GM19238 (cell line): ENCODE results near the gene CAPN9.

Source experiments
- DNase-seq: peaks from one replicate; pipeline ENCODE4 v3.0.0; 2011; ENCODE audit warnings: low spot score; ENCODE audit not compliant: insufficient read length

The CAPN9 gene

DNA sequence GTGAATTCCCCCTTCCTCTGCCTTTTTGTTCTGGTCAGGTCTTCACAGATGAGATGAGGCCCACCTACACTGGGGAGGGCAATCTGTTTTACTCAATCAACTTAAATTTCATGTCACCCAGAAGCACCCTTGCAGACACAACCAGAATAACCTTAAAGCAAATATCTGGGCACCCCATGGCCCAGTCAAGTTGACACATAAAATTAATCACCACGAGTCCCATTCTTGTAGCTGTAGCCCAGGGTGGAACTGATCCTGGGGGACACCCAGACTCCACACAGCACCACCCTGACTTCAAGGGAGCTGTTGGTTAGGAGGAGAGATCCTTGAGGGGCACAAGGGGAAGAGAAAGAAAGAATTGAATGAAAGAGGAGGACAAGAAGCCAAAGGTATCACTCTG is 23.1 kb downstream of the CAPN9 start:
- no peak for DNase-seq

DNA sequence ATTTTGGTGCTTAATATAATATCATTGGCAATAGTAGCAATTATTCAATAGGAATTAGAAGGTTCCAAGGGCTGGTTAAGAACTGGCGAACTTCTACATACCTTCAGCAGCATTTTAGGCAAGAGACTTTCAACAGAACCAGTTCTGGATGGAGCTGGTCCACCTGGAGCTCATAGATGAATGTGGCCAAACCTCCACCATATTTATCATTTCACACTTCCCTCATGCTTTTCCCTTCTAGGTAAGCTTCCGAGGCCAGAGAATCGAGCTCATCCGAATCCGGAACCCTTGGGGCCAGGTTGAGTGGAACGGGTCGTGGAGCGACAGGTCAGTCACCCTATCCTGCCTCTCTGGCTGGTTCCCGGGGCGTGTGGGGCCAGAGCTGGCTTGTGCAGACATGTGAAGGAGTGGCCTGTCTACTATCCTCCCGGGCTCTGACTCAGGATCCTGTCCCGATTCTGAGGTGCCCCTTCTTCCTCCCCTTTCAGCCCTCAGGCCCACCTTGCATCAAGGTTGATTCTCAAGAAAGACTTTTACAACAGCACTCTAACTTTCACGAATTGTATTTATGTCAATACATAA is 24.7 kb downstream of the CAPN9 start:
- DNase-seq = no peak

DNA sequence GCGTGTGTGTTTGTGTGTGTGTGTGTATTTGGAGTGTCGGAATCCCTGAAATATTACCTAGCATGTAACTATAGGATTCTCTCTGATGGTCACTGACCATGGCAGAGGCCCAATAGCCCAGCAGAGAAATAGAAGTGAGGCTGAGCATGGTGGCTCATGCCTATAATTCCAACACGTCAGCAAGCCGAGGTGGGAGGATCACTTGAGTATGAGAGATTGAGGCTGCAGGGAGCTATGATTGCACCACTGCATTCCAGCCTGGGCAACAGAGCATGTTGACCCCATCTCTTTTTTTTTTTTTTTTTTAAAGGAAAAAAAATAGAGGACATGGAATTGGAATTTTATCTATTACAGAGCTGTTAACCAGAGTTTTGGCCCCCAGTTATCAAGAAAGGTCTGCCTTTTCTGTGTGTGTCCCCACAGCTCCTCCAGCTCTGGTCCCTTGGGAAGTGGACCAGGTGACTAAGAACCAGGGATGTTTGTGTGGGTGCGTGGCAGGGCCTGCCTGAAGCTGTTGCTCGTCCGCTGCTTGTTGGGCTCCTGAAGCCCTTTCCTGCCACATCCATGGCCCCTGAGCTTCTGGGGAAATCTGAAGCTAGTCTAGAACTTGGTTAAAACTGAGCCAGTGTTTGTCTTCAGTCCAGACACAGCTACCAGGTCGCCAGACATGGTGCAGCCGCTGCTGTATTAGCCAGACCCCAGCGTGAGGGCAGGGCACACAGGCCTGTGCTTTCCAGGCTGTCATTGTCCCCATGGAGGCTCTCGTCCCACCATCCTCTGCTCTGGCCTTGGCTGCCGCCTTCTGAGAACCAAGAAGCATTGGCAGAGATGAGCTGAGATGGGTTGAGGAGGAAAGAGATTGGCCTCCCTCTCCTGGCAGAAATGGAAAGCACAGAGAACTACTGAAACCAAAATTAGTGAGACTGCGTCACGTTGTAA is 25.5 kb downstream of the CAPN9 start:
- DNase-seq = no peak

DNA sequence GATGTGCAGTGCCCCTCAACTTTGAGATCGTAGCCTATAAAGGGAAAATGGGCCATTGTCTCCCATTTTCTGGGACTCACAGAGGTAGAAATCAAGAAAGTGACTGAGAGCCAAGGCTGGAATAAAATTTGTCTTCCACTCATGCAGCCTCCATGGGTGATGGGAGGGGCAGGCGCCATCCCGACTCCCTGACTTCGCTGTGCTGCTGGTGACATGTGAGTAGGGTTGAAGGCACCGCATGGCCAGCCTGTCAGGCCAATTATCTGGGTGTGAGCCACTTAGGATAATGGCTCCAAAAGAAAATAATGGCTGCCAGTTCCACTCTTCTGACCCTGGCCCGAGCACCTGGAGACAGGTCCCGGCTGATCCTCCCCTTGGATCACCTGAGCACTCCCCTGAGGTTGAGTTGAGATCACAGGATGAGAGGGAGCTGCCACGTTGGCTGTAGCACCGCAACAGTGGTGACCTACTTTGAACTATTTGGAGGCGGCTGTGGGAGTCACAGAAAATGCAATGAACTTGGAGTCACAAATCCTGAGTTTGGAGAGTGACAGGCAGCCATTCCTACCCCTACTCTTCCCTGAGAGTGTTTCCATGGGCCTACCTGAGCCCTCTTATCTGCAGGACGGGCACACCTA is 26.3 kb downstream of the CAPN9 start:
- no peak for DNase-seq

DNA sequence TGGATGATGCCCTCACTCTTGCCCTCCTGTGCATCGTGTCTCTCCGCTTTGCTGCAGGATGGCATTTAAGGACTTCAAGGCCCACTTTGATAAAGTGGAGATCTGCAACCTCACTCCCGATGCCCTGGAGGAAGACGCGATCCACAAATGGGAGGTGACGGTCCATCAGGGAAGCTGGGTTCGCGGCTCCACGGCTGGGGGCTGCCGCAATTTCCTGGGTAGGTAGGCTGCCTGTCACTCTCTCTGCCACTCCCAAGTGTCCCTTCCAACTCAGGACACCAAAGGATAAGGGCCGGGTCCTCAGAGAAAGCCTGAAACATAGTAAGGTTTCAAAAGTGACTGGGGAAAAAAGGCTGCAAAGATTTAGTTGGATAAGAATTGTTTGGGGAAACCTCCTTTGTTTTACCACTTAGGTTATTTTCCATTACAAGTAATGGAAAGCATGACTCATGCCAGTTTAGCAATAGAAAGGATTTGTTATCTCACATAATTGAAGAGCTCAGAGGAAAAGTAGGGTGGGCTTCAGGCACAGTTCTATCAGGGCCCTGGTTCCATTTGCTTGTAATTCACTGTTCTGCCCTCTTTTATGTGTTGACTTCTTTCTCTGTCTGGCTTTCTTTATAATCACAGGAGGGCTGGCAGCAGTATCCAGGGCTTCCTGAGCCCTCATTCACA is 31.9 kb downstream of the CAPN9 start:
- no peak for DNase-seq

DNA sequence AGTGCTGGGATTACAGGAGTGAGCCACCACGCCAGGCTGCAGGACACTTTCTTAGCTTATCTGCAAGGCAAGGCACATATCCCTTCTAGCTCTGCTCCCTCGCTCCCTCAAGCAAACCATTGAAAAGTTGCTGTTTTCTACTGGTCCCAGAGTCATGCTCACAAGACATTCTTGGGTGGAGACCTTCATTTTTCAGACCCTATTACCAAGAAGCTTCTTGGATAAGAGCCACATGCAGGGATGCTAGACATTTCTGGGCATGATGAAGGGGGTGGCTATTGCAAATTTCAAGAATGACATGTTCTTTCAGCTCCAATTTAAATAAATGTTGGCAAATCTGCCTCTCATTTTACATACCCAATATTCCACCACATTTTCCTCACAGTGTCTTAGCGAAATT is 33.9 kb downstream of the CAPN9 start:
- DNase-seq = no peak

DNA sequence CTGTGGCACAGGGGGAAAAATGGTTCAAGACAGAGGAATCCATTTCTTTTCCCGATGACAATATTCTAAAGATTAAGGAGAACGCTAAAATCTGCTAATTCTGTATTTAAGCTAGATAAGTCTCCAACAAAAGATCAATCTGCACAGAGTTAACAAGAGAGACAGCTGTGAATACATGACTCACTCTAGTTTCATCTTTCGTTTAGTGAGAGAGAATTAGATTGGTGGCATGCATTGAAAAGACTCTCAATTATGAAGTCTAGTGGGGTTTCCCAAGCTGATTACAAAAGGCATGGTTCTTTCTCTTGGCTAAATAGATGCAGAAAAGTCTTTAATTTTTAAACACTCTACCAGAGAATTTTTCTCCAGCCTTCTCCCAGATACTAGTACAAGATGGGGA is 34.4 kb downstream of the CAPN9 start:
- DNase-seq = no peak

DNA sequence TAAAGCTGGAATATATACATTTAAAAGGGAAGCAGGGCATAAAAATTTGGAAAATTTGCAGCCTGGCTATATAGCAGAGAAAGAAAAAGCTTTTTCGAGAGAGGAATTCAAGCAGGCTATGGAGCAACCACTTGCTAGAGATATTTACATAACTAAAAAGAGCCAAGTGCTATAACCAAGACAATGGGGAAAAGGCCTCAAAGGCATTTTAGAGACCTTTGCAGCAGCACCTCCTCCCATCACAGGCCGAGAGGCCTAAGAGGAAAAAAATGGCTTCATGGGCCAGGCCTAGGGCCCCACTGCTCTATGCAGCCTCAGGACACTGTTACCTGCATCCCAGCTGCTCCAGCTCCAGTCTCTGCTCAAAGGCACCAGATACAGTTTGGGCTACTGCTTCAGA is 37.0 kb downstream of the CAPN9 start:
- DNase-seq = no peak

DNA sequence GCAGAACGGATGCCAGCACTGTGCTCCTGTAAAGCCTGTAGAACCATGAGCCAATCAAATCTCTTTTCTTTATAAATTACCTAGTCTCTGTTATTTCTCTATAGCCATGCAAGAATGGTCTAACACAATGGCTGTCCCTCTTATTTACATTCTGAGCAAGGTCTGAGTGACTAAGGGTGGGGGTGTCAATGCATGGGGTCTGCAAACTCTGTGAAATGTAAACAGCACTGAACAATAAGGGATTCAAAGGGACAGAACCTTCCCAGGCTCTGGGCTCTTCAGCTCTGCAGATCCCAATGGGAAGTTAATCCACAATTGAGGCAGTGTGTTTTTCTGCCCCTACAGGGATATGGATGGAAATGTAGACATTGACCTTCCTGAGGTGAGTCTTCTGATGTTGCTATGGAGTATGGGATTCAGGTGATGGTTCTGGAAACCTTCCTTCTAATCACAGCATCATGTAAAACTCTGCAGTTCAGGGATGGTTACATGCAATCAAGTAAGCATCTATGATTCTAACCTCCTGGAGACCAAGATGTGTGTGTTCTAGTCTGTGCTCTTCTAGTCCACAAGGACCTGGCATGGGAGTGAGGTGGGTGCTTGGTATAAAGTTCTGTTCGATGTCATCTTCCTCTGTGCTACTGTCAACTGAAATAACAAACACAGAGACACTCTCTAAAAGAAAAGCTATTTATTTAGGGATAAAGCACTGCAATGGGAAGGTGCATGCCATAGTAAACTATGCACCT is 38.6 kb downstream of the CAPN9 start:
- DNase-seq = no peak

DNA sequence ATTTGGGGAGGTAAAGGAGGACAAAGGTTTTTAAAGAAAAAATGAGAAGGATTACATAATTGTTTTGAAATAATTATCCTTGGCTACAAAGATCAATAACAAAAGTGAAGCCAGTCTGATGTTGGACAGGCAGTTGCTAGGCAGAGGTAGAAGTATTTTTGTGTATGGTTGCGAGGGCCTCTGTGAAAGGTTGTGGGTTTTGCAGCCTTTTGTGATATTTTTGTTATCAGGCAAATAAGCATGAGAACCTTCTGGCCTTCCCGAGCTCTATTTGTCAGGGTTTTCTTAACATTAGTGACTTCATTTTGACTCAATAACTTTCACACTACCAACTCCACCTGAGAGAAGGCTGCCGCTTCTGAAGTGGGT is 39.2 kb downstream of the CAPN9 start:
- no peak for DNase-seq

DNA sequence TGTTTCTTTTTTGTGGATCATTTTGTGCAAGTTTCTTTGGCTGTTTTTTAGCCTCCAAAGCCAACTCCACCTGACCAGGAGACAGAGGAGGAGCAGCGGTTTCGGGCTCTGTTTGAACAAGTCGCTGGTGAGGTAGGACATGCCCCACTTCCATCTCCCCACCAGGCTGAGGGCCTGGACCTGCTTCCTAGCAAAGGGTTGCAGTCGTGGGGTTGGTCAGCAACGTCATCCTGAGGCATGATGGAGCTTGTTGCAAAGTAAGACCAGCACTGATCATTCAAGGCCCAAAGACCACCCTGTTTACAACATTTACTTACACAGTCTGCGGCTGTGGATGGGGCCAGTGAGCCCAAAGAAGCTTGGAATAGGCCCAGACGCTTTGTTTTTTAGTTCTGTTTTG is 40.3 kb downstream of the CAPN9 start:
- DNase-seq = no peak

DNA sequence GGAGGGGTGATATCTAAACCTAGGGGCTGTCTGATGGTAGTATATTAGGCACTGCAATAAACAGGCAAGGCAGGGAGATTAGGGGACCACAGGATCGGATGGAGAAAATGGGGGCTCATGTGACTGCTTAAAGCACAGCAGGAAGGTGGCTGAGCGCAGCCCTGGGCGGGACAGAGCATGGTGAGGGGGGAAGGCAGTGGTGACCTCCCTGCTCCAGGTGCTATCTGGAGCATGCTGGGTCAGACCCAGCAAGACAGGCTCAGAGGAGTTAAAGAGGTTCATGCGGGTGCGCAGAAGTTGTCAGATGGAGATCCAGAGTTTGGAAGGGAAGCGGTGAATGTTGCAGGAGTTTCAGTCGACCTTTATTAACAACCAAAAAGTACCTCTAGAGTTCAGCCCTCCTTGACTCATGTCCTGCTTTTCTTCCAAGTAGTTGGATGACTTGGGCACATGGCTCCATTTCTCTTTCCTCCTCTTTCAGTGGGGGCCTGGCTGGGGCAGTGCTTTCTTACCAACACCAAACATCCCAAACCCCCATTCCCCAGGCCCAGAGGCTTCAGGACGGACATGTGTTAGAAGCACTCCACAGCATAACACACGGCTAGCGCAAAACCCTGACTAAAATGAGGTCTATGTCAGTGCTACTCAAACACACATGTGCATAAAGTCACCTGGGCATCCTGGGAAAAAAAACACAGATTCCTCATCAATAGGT is 41.5 kb downstream of the CAPN9 start:
- no peak for DNase-seq

DNA sequence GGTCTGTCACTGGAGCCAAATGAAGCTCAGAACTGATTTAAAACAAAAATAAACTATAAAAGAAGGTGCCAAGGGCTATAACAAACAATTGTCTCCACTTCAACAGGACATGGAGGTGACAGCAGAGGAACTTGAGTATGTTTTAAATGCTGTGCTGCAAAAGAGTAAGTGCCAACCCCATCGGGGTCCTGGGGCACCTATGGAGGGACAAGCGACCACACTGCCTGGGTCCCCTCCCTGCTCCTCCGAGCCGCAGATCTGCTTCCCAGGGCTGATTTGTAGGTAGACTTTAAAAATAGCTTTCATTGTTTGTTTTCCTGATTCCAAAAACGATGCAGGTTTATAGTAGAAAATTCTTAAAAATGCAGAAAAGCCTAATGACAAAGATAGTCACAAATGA is 42.8 kb downstream of the CAPN9 start:
- no peak for DNase-seq

DNA sequence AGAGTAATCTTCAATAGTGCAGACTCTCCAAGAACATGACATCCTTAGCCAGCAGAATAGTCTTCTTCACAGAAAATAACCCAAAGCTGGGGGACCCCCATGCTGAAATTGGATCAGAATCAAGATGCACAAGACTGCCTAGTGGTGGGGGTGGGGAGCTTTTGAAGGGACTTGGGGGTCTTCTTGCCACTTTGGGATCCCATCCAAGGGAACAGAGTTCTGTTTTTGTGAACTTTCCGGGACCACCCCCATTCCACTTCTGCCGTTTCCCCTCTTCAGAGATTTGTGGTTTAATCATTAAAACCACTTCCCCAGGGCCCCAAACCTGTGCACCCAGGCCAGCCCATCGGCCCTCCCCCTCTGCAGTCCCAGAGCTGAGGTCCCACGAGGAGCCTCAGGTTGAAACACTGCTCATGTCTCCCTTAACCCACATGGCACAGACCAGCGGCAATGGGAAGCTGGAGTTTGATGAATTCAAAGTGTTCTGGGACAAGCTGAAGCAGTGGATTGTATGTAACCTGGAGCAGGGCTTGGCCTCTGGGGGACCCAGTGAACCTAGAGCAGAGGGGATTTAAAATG is 44.9 kb downstream of the CAPN9 start:
- no peak for DNase-seq

DNA sequence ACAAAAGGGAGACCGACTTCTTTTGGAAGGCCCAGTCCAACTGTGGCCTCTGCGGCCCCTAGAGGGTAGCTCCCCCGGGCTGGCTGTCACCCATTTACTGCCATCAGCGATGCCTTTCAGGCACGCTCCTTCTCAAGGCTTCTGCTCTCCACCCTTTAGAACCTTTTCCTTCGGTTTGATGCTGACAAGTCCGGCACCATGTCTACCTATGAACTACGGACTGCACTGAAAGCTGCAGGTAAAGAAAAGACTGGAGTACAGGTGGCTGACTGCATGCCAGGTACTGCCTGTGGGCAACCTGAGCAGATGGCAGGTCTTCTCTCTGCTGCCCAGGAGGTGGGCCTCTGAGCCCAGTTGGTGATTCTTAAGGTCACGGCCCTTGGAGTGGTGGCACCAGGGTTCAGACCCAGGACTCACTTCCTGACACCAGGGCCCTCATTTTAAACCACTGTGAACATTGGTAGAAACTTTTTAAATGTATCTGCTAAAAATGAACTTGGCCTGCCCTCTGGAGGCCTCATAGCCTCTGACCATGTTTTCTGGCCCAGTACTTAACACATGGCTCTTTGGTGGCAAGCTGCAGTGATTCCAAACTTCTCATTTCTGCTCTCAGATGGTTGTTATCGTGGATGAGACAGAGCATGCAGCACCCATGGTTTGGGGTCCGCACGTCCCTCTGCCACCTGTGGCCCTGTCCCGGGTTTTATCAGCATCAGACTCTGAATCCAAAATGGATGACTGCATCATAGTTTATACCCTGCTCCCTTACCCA is 45.7 kb downstream of the CAPN9 start:
- DNase-seq = no peak

DNA sequence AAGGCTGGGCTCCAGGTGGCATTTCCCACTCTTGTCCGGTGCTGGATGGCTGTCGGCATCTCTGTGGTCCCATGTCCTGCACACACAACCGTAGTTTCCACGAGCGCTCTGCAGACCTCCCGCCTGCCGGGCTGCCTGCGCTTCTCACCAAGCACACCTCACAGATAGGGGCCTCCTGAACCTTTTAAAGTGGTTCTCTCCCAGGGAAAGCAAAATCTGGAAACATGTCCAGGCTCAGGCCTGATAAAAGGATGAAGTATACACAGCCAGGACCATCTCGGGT is 46.2 kb downstream of the CAPN9 start:
- DNase-seq = no peak

DNA sequence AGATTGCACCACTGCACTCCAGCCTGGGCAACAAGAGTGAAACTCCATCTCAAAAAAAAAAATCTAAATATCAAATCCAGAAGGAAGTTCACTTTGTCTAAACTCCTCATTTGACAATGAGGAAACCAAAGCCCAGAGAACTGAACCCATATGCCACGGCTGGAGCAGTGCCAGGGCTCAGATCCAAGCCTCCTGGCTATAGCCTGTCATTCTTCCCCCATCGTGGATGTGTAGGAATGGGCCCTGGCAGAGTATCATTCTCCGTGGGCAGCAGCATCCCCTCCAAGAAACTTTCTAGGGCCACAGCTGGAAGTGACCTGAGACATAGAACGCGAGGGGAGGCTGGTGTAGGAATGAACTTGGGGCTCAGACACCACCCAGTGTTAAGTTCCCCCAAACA is 47.2 kb downstream of the CAPN9 start:
- no peak for DNase-seq

DNA sequence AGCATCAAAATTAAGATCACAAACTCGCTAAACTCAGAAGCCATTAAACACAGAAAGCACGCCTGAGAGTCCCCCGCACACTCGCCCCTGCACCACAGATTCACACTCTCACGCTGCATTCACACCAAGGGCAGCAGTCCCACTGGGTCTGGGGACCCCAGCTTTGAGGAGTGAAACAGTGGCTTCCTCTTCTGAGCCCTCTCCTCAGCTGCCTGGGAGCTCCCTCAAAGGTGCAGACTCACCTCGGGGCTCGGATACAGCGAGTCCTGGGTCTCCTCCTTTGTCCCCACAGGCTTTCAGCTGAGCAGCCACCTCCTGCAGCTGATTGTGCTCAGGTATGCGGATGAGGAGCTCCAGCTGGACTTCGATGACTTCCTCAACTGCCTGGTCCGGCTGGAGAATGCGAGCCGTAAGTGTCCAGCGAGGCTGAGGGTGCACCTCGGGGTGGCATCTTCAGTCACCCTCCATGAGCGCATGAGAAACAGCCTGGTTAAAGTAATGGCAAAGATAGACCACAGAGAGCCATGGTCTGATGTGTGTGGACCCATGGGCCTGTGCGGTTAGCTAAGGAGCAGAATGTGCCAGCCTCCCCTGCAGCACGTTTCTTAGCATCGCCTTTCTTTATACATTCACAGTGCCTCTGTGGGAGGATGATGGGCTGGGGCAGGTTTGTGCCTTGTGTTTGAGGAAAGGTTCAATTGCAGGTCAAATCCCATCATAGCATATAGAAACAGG is 47.9 kb downstream of the CAPN9 start:
- no peak for DNase-seq

DNA sequence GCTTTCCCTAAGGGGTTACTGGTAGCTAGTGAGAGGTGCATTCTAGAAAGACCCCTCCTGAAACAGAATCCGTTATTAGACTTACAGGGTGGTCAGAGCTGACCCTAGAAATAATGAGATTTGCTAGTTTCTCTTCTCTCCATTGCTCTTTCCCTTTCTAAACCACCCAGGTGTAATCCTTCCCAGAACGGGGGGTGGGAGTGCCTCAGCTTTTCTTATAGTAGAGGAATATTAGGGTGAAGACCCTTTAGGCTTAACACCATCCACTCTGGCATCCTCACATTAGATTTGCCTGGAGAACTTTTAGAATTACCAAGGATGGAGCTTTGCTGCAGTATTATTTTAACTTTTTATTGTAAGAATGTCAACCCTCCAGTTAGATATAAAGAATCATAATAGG is 49.4 kb downstream of the CAPN9 start:
- no peak for DNase-seq
